GM12874 (cell line): Measurements from ENCODE around the gene EFCAB7.

ENCODE experiments used
- TF ChIP-seq, protein P1 (sequence below): IDR thresholded peaks from 2 replicates; pipeline ENCODE4 v1.5.1; 2011; ENCODE audit warnings: low read depth, mild to moderate bottlenecking, control low read depth, low read length, moderate library complexity; ENCODE audit not compliant: insufficient read depth

Gene EFCAB7

DNA sequence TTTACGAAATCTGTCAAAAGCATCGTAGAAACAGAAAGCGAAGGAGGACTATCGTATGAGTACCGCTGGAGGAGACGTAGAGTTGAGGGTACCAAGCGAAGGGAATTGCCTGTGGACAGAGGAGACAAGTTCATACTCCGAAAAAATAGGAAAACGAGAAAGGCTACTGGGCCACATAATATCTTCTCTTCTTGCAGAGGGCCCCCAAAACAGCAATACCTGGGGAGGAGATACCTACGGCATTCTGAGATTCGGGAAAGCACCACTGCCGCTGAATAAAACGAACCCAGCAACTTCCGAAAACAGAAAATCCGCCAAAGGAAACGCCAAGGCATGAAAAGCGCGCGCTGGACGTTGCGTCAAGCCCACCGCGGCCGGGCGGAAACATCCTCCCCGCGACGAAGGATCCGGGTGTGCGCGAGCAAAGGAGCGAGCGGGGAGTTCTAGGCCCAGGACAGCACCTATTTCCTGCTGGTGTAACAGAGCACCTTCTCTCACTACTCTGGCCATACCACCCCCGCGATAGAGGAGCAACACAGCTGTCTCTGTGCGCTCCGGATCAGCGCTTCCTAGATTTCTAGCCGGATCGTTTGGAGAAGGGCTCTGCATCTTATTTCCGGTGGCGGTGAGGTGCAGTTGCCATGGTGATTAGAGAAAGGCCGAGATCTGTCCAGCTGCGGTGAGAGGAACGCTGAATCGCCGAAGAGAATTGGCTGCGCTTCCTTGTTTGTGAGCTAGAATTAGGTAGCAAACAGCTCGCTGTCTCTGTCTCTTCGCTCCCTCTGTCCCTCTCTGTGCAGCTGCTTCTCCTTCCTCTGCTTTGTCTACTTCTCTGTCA lies at the start of gene EFCAB7, which contains the start of gene ITGB3BP:
TSS of gene EFCAB7 (plus strand) at position 635 of the 838 bp plus-strand sequence. CDS start 2,048 bp downstream, outside the sequence.
TSS of gene ITGB3BP (minus strand) at position 335 of the 838 bp plus-strand sequence. CDS start at position 243, 92 bp downstream.
- TF ChIP-seq, protein P1, sequence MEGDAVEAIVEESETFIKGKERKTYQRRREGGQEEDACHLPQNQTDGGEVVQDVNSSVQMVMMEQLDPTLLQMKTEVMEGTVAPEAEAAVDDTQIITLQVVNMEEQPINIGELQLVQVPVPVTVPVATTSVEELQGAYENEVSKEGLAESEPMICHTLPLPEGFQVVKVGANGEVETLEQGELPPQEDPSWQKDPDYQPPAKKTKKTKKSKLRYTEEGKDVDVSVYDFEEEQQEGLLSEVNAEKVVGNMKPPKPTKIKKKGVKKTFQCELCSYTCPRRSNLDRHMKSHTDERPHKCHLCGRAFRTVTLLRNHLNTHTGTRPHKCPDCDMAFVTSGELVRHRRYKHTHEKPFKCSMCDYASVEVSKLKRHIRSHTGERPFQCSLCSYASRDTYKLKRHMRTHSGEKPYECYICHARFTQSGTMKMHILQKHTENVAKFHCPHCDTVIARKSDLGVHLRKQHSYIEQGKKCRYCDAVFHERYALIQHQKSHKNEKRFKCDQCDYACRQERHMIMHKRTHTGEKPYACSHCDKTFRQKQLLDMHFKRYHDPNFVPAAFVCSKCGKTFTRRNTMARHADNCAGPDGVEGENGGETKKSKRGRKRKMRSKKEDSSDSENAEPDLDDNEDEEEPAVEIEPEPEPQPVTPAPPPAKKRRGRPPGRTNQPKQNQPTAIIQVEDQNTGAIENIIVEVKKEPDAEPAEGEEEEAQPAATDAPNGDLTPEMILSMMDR = no peak

DNA sequence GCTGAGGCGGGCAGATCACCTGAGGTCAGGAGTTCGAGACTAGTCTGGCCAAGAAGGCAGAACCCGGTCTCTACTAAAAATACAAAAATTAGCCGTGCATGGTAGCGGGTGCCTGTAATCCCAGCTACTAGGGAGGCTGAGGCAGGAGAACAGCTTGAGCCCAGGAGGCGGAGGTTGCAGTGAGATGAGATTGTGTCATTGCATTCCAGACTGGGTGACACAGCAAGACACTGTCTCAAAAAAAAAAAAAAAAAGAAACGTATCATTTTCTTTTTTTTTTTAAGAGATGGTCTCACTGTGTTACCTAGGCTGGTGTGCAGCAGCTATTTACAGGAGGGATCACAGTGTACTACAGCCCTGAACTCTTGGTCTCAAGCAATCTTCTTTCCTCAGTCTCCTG lies 47.6 kb upstream of the EFCAB7 start:
- TF ChIP-seq, protein P1 = no peak

DNA sequence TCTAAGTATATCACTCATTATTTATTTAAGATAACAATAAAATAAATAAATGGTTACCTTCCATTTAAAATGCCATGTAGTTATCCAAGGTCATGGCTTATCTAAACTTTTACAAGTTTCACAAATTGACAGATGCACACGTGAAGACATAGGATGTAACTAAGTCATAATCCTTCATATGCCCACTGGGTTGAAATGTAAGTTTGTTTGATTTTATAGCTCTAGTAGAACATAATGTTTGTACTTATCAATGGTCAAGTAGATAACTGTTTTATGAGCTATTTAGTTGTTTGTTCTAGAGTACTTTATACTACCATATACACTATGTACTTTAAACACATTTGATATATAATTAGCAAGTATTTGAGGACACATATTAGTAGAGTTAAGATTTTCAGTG lies 43.3 kb upstream of the EFCAB7 start:
- TF ChIP-seq, protein P1 = no peak

- TF ChIP-seq, protein P1 = no peak
These were observed 36.7 kb upstream of the EFCAB7 start for GRCh38 chr1:63486629-63487028.

DNA sequence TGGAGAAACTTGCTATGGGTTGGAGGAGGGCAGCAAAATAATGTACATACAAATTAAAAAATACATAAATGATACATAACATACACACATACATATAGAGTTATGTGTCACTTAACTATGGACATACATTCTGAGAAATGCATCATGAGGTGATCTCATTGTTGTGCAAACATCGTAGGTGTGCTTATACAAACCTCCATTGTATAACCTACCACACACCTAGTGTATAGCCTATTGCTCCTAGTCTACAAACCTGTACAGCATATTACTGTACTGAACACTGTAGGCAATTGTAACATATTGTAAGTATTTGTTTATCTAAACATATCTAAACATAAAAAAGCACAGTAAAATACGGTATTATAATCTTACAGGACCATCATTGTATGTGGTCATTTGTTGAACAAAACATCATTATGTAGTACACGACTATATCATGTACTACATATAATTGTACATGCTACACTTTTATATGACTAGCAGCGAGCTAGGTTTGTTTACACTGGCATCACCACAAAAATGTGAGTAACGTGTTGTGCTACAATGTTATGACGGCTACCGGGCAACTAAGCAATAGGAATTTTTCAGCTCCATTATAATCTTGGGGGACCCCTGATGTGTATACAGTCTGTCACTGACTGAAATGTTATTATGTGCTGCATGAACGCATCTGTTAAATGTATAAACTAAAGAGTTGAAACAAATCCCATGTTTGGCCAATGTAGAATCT lies 35.8 kb upstream of the EFCAB7 start:
- TF ChIP-seq, protein P1 = no peak

- TF ChIP-seq, protein P1 = no peak
These were observed 25.7 kb upstream of the EFCAB7 start for GRCh38 chr1:63497577-63497976.

GRCh38 chr1:63498106-63498505 lies 25.2 kb upstream of the EFCAB7 start:
- TF ChIP-seq, protein P1 = no peak
